Neural progenitor cell (in vitro differentiated cells): ENCODE data around the gene SAMD4B. TPM values are rescaled to one million over a fixed set of nuclear protein-coding genes. Genes with fewer than 3 reads are reported as not detected.

Experiments
- DNase-seq: peaks from one replicate; pipeline ENCODE4 v3.0.0-alpha.2; 2016; ENCODE audit warnings: low spot score
- H2AFZ ChIP-seq: fragments of 200-600 bp; sonication (generic); replicated peaks from 2 replicates; pipeline ENCODE4 v1.6.1; 2016; ENCODE audit warnings: antibody characterized with exemption
- H3F3A ChIP-seq: fragments of 200-600 bp; sonication (generic); 2 replicates; pipeline ENCODE4 v1.6.1; 2016; ENCODE audit warnings: antibody characterized with exemption, low read depth
- H3K27ac ChIP-seq: fragments of 200-600 bp; sonication (generic); 2 replicates; pipeline ENCODE4 v1.5.1; 2016; ENCODE audit warnings: mild to moderate bottlenecking
- H3K27me3 ChIP-seq: fragments of 200-600 bp; sonication (generic); 2 replicates; pipeline ENCODE4 v1.6.1; 2016; ENCODE audit warnings: mild to moderate bottlenecking, moderate library complexity
- H3K36me3 ChIP-seq: fragments of 200-600 bp; sonication (generic); 2 replicates; pipeline ENCODE4 v1.5.1; 2016
- H3K4me1 ChIP-seq: fragments of 200-600 bp; sonication (generic); 2 replicates; pipeline ENCODE4 v1.6.1; 2016; ENCODE audit warnings: mixed run types
- H3K4me2 ChIP-seq: fragments of 200-600 bp; sonication (generic); 2 replicates; pipeline ENCODE4 v1.6.1; 2016
- H3K4me3 ChIP-seq: fragments of 200-600 bp; sonication (generic); 2 replicates; pipeline ENCODE4 v1.5.1; 2016
- H3K79me2 ChIP-seq: fragments of 200-600 bp; sonication (generic); 2 replicates; pipeline ENCODE4 v1.6.1; 2016; ENCODE audit warnings: low read depth
- H3K9ac ChIP-seq: fragments of 200-600 bp; sonication (generic); 2 replicates; pipeline ENCODE4 v1.6.1; 2016
- H3K9me3 ChIP-seq: fragments of 200-600 bp; sonication (generic); 2 replicates; pipeline ENCODE4 v1.5.1; 2016; ENCODE audit warnings: low read depth
- H4K20me1 ChIP-seq: fragments of 200-600 bp; sonication (generic); 2 replicates; pipeline ENCODE4 v1.6.1; 2016; ENCODE audit warnings: low read depth
- H3K27ac Mint-ChIP-seq: 3 replicates; pipeline ENCODE4 v1.8.0; 2021; ENCODE audit warnings: mixed read lengths
- H3K27me3 Mint-ChIP-seq: 2 replicates; pipeline ENCODE4 v1.8.0; 2022; ENCODE audit warnings: low read depth, mild to moderate bottlenecking, inconsistent platforms, moderate library complexity, mixed read lengths; ENCODE audit not compliant: insufficient read depth
- H3K36me3 Mint-ChIP-seq: 3 replicates; pipeline ENCODE4 v1.8.0; 2021; ENCODE audit warnings: mixed read lengths
- H3K4me1 Mint-ChIP-seq: 3 replicates; pipeline ENCODE4 v1.8.0; 2021; ENCODE audit warnings: mixed read lengths
- H3K4me3 Mint-ChIP-seq: 3 replicates; pipeline ENCODE4 v1.8.0; 2021; ENCODE audit warnings: mild to moderate bottlenecking, moderate library complexity, mixed read lengths
- H3K9me3 Mint-ChIP-seq: 3 replicates; pipeline ENCODE4 v1.8.0; 2020; ENCODE audit warnings: mixed read lengths
- CTCF ChIP-seq: fragments of 200-600 bp; sonication (generic); IDR thresholded peaks from 2 replicates; pipeline ENCODE4 v1.5.1; 2017; ENCODE audit warnings: antibody characterized with exemption, mild to moderate bottlenecking
- EZH2 ChIP-seq: fragments of 200-600 bp; sonication (generic); IDR thresholded peaks from 2 replicates; pipeline ENCODE4 v1.6.1; 2017; ENCODE audit warnings: antibody characterized with exemption, mild to moderate bottlenecking, moderate library complexity
- EZH2phosphoT487 ChIP-seq: fragments of 200-600 bp; sonication (generic); IDR thresholded peaks from 2 replicates; pipeline ENCODE4 v1.6.1; 2017; ENCODE audit warnings: antibody characterized with exemption
- total RNA-seq: library from RNA; depleted of rRNA; stranded (reverse); fragments of >200 nt; gene quantifications from 2 replicates; pipeline ENCODE4 v1.2.3, GENCODE V29; 2015; ENCODE audit warnings: low replicate concordance

SAMD4B gene
- total RNA-seq, 1 donor from 2014 or later = 32.8 TPM

- H3F3A ChIP-seq = peaks cover 59% of the 10 kb centered on the region
- peak overlapping the region; percentile 65 for H3K4me3 ChIP-seq
- peak overlapping the region; percentile 82 for H3K4me2 ChIP-seq
- no peak overlapping the region for H3K9ac ChIP-seq
- Mint-ChIP-seq H3K27me3 (peaks cover 30% of the 10 kb centered on the region), H3K4me1 (peaks cover 41% of the 10 kb centered on the region), H3K9me3 (peaks cover 4% of the 10 kb centered on the region), H3K4me3 (peak overlapping the region; percentile 81), H3K27ac (no peak overlapping the region), H3K36me3 (peaks cover 3% of the 10 kb centered on the region)
- peaks cover 8% of the 10 kb centered on the region for H4K20me1 ChIP-seq
- TF ChIP-seq EZH2 (no peak), EZH2phosphoT487 (no peak), CTCF (no peak)
- peaks cover 31% of the 10 kb centered on the region for H3K27me3 ChIP-seq
- H3K79me2 ChIP-seq = peaks cover 1% of the 10 kb centered on the region
- H3K27ac ChIP-seq = no peak overlapping the region
- DNase-seq = peak; percentile 13
- no peaks in the 10 kb centered on the region for H3K9me3 ChIP-seq
- no peak overlapping the region for H2AFZ ChIP-seq
- H3K36me3 ChIP-seq = no peaks in the 10 kb centered on the region
- peaks cover 22% of the 10 kb centered on the region for H3K4me1 ChIP-seq
Observed at GRCh38 chr19:39407660-39408391, 65.6 kb downstream of the SAMD4B start.

GRCh38 chr19:39408392-39409207, 66.4 kb downstream of the SAMD4B start:
- Mint-ChIP-seq H3K36me3 (peaks cover 3% of the 10 kb centered on the region), H3K4me1 (peaks cover 40% of the 10 kb centered on the region), H3K27ac (no peak overlapping the region), H3K9me3 (peaks cover 4% of the 10 kb centered on the region), H3K4me3 (peak overlapping the region; percentile 81), H3K27me3 (peaks cover 31% of the 10 kb centered on the region)
- DNase-seq = peak; percentile 26
- Histone ChIP-seq H3K4me2 (peak overlapping the region; percentile 87), H2AFZ (no peak overlapping the region), H3K27me3 (peaks cover 31% of the 10 kb centered on the region), H3K4me3 (no peak overlapping the region), H4K20me1 (peaks cover 8% of the 10 kb centered on the region), H3K79me2 (peaks cover 7% of the 10 kb centered on the region), H3K9me3 (no peaks in the 10 kb centered on the region), H3K4me1 (peaks cover 22% of the 10 kb centered on the region), H3K27ac (no peak overlapping the region), H3K9ac (no peak overlapping the region), H3K36me3 (no peaks in the 10 kb centered on the region), H3F3A (peaks cover 58% of the 10 kb centered on the region)
- no peak for TF ChIP-seq EZH2
- no peak for TF ChIP-seq CTCF
- TF ChIP-seq EZH2phosphoT487 = no peak

GRCh38 chr19:39409208-39410016, 67.2 kb downstream of the SAMD4B start:
- no peaks in the 10 kb centered on the region for H3K9me3 ChIP-seq
- no peak overlapping the region for H3K27ac Mint-ChIP-seq
- H3K79me2 ChIP-seq = peaks cover 15% of the 10 kb centered on the region
- peaks cover 28% of the 10 kb centered on the region for H3K27me3 Mint-ChIP-seq
- H3K36me3 ChIP-seq = no peaks in the 10 kb centered on the region
- H3K4me1 ChIP-seq = peaks cover 18% of the 10 kb centered on the region
- DNase-seq = no peak
- peak overlapping the region; percentile 67 for H3K4me3 ChIP-seq
- H3K27ac ChIP-seq = no peak overlapping the region
- H3K4me3 Mint-ChIP-seq = peak overlapping the region; percentile 99
- H3K9me3 Mint-ChIP-seq = peaks cover 4% of the 10 kb centered on the region
- H3K9ac ChIP-seq = no peak overlapping the region
- H3K27me3 ChIP-seq = peaks cover 31% of the 10 kb centered on the region
- H3K36me3 Mint-ChIP-seq = peaks cover 5% of the 10 kb centered on the region
- peaks cover 43% of the 10 kb centered on the region for H3K4me1 Mint-ChIP-seq
- H3F3A ChIP-seq = peaks cover 58% of the 10 kb centered on the region
- TF ChIP-seq EZH2 (no peak), CTCF (no peak), EZH2phosphoT487 (no peak)
- peaks cover 14% of the 10 kb centered on the region for H4K20me1 ChIP-seq
- H3K4me2 ChIP-seq = peak overlapping the region; percentile 87
- peak overlapping the region; percentile 30 for H2AFZ ChIP-seq
